ENCODE data around the gene NBEAL2. TPM values are rescaled to one million over a fixed set of nuclear protein-coding genes. Genes with fewer than 3 reads are reported as not detected.
"Not testable (repeated sequence)": the region's sequence is repeated elsewhere in the genome, so short reads cannot be mapped to it uniquely, and the experiment has no call there.

The NBEAL2 gene
- total RNA-seq, 1 donor from 2014 or later, result 14.8 TPM

DNA sequence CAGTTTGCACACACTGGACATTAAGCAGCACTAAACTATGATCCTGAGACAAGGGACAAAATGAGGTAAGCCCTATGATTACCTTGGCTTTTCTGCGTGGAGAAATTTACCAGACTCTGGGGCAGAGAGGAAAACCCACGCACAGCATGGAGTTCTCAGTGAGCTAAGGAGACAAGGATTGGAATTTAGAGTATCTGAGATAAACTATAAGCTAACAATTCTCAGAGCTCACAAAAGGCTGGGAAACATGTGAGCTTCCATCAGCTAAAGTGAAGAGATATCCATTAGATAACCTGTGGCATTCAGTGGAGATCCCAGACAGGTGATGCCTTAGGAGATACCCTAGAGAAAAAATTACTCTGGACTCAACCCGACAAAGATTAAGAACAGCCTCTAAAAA lies 48.7 kb downstream of the NBEAL2 start:
- Histone ChIP-seq H3K4me2 (ENCODE audit: low read length) (no peak overlapping the region), H3K4me3 (ENCODE audit: insufficient read depth, low read depth, low read length) (no peak overlapping the region), H4K20me1 (ENCODE audit: insufficient read depth, low read length) (peaks cover 34% of the 10 kb centered on the region), H2AFZ (ENCODE audit: low read depth, low read length) (no peak overlapping the region), H3K9me3 (ENCODE audit: insufficient read depth, low read depth, low read length) (no peaks in the 10 kb centered on the region), H3K36me3 (ENCODE audit: insufficient read depth, low read length) (peaks cover 5% of the 10 kb centered on the region), H3K27me3 (ENCODE audit: insufficient read depth, low read length) (no peaks in the 10 kb centered on the region), H3K79me2 (ENCODE audit: insufficient read depth, low read length) (peaks cover 40% of the 10 kb centered on the region), H3K9ac (ENCODE audit: low read length) (no peak overlapping the region), H3K4me1 (ENCODE audit: insufficient read depth, low read length) (no peaks in the 10 kb centered on the region), H3K27ac (ENCODE audit: low read depth, low read length) (no peak overlapping the region)
- Mint-ChIP-seq H3K36me3 (ENCODE audit: low read depth, unreplicated experiment) (peaks cover 4% of the 10 kb centered on the region), H3K4me3 (ENCODE audit: unreplicated experiment) (no peak overlapping the region), H3K9me3 (ENCODE audit: unreplicated experiment) (no peaks in the 10 kb centered on the region), H3K4me1 (ENCODE audit: low read depth, unreplicated experiment) (peaks cover 19% of the 10 kb centered on the region), H3K27ac (ENCODE audit: unreplicated experiment) (peak overlapping the region; percentile 16), H3K27me3 (ENCODE audit: low read depth, unreplicated experiment) (no peaks in the 10 kb centered on the region)
- TF ChIP-seq, protein P1, sequence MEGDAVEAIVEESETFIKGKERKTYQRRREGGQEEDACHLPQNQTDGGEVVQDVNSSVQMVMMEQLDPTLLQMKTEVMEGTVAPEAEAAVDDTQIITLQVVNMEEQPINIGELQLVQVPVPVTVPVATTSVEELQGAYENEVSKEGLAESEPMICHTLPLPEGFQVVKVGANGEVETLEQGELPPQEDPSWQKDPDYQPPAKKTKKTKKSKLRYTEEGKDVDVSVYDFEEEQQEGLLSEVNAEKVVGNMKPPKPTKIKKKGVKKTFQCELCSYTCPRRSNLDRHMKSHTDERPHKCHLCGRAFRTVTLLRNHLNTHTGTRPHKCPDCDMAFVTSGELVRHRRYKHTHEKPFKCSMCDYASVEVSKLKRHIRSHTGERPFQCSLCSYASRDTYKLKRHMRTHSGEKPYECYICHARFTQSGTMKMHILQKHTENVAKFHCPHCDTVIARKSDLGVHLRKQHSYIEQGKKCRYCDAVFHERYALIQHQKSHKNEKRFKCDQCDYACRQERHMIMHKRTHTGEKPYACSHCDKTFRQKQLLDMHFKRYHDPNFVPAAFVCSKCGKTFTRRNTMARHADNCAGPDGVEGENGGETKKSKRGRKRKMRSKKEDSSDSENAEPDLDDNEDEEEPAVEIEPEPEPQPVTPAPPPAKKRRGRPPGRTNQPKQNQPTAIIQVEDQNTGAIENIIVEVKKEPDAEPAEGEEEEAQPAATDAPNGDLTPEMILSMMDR (IDR thresholded peaks at IDR 0.05; ENCODE audit: insufficient read depth, low read depth, low read length), result no peak
- TF ChIP-seq EZH2 (IDR thresholded peaks at IDR 0.05; ENCODE audit: insufficient read depth, low read length), result no peak
- FAIRE-seq (no peak), DNase-seq (ENCODE audit: low read depth) (no peak)

DNA sequence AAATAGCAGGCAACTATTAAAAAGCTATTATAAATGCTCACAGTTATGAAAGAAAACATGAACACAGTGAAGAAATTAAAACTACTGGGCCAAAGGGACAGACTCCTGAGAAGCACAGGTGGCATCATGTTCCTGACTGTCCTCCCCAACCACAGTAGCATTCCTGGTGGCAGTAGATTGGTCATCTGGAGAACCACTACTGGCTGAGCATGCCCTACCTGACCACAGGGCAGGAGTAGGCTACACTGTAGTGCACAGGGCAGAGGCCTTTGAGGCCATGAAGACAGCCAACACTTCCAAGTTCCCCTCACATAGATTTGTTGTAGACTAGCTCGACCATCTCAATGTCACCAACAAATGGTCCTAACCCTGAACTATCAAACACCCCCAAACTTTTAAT lies 49.2 kb downstream of the NBEAL2 start:
- Mint-ChIP-seq H3K9me3 (ENCODE audit: unreplicated experiment) (no peaks in the 10 kb centered on the region), H3K4me3 (ENCODE audit: unreplicated experiment) (no peak overlapping the region), H3K27ac (ENCODE audit: unreplicated experiment) (no peak overlapping the region), H3K4me1 (ENCODE audit: low read depth, unreplicated experiment) (peaks cover 19% of the 10 kb centered on the region), H3K36me3 (ENCODE audit: low read depth, unreplicated experiment) (peaks cover 4% of the 10 kb centered on the region), H3K27me3 (ENCODE audit: low read depth, unreplicated experiment) (no peaks in the 10 kb centered on the region)
- H3K4me2 ChIP-seq (ENCODE audit: low read length), result no peak overlapping the region
- peaks cover 8% of the 10 kb centered on the region for H3K36me3 ChIP-seq (ENCODE audit: insufficient read depth, low read length)
- FAIRE-seq (no peak), DNase-seq (ENCODE audit: low read depth) (no peak)
- H3K27ac ChIP-seq (ENCODE audit: low read depth, low read length), result no peak overlapping the region
- H4K20me1 ChIP-seq (ENCODE audit: insufficient read depth, low read length), result peaks cover 35% of the 10 kb centered on the region
- no peak overlapping the region for H3K4me3 ChIP-seq (ENCODE audit: insufficient read depth, low read depth, low read length)
- no peak overlapping the region for H2AFZ ChIP-seq (ENCODE audit: low read depth, low read length)
- no peaks in the 10 kb centered on the region for H3K9me3 ChIP-seq (ENCODE audit: insufficient read depth, low read depth, low read length)
- no peak overlapping the region for H3K9ac ChIP-seq (ENCODE audit: low read length)
- no peaks in the 10 kb centered on the region for H3K27me3 ChIP-seq (ENCODE audit: insufficient read depth, low read length)
- H3K4me1 ChIP-seq (ENCODE audit: insufficient read depth, low read length), result no peaks in the 10 kb centered on the region
- TF ChIP-seq, protein P1 (IDR thresholded peaks at IDR 0.05; ENCODE audit: insufficient read depth, low read depth, low read length), result no peak
- TF ChIP-seq EZH2 (IDR thresholded peaks at IDR 0.05; ENCODE audit: insufficient read depth, low read length), result no peak
- peaks cover 35% of the 10 kb centered on the region for H3K79me2 ChIP-seq (ENCODE audit: insufficient read depth, low read length)

DNA sequence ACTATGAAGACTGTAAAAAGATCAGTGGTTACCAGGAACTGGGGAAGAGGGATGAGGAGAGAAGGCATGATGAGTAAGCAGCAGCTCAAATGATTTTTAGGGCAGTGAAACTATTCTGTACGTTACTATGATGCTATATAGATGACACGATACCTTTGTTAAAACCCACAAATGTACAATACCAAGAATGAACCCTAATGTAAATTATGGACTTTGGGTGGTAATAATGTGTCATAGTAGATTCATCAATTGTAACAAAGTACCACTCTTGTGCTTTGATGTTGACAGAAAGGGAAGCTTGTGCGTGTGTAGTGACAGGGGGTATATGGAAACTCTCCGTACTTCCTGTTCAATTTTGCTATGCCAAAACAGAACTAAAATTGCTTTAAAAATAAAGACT lies 51.6 kb downstream of the NBEAL2 start:
- H3K9ac ChIP-seq (ENCODE audit: low read length); H3K4me2 ChIP-seq (ENCODE audit: low read length); H3K4me3 Mint-ChIP-seq (ENCODE audit: unreplicated experiment); H3K9me3 Mint-ChIP-seq (ENCODE audit: unreplicated experiment); H3K4me1 ChIP-seq (ENCODE audit: insufficient read depth, low read length); H3K27me3 Mint-ChIP-seq (ENCODE audit: low read depth, unreplicated experiment); H3K9me3 ChIP-seq (ENCODE audit: insufficient read depth, low read depth, low read length); H2AFZ ChIP-seq (ENCODE audit: low read depth, low read length); H3K4me1 Mint-ChIP-seq (ENCODE audit: low read depth, unreplicated experiment); DNase-seq (ENCODE audit: low read depth); H3K27ac ChIP-seq (ENCODE audit: low read depth, low read length); H3K27me3 ChIP-seq (ENCODE audit: insufficient read depth, low read length); H3K4me3 ChIP-seq (ENCODE audit: insufficient read depth, low read depth, low read length): not testable (repeated sequence)
- peaks cover 11% of the 10 kb centered on the region for H3K36me3 Mint-ChIP-seq (ENCODE audit: low read depth, unreplicated experiment)
- Histone ChIP-seq H3K36me3 (ENCODE audit: insufficient read depth, low read length) (peaks cover 26% of the 10 kb centered on the region), H4K20me1 (ENCODE audit: insufficient read depth, low read length) (peaks cover 28% of the 10 kb centered on the region), H3K79me2 (ENCODE audit: insufficient read depth, low read length) (peaks cover 20% of the 10 kb centered on the region)
- peak overlapping the region; percentile 20 for H3K27ac Mint-ChIP-seq (ENCODE audit: unreplicated experiment)
- FAIRE-seq, result peak; percentile 62

All from astrocyte (in vitro differentiated cells and primary cell).